Measurements from ENCODE around the gene SERPINB5. TPM values are rescaled to one million over a fixed set of nuclear protein-coding genes. Genes with fewer than 3 reads are reported as not detected.

SERPINB5 gene
- total and polyA plus RNA-seq, 2 of the 13 experiments (the other 11 are each of a cell fraction or from before 2014, with no cell fraction given) = not detected

DNA sequence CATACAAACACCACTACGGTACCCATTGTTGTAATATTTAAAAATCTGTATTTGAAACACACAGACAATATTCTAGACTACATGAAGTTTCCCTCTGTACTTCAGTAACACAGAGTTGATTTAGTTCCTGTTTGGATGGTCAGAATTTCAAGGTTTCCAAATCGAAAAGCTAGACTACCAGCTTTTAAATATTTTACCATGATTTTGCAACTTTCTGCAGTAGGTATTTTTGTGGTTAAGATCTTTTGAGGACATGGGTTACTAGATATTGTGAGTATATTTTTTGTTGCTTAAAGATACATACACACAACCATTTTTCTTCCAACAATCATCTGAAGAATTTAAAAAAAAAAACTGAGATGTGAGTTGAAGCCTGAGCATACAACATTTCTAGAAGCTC, 10.9 kb downstream of the SERPINB5 start:
- Histone ChIP-seq H4K20me1 (ENCODE audit: insufficient read depth, low read length) (no peaks in the 10 kb centered on the region), H3K79me2 (ENCODE audit: insufficient read depth, low read length) (no peaks in the 10 kb centered on the region), H3K36me3 (replicated peaks in 1 of 2; ENCODE audit: control insufficient read depth in 1 of 2, insufficient read depth in 2 of 2, low read length in 2 of 2) (no peaks in the 10 kb centered on the region), H3K4me2 (ENCODE audit: low read depth, low read length) (no peak overlapping the region), H3K9ac (ENCODE audit: insufficient read depth, low read depth, low read length) (no peak overlapping the region), H3K27ac (ENCODE audit: extremely low read length, insufficient read depth, low read length) (no peak overlapping the region), H3K4me3 (replicated peaks in 1 of 3; ENCODE audit: insufficient read depth in 1 of 3, low read depth in 2 of 3, low read length in 3 of 3) (no peak overlapping the region), H3K27me3 (ENCODE audit: control insufficient read depth in 1 of 2, insufficient read depth in 2 of 2, low read length in 2 of 2) (peaks cover 0 to 10% of the 10 kb centered on the region in 2 experiments; a peak in 2 of 5 replicates), H3K9me3 (ENCODE audit: low read length) (no peaks in the 10 kb centered on the region), H3K4me1 (ENCODE audit: insufficient read depth, low read length) (no peaks in the 10 kb centered on the region), H2AFZ (ENCODE audit: low read length) (no peak overlapping the region)
- no TSS peak for BruUV-seq (replicated peaks)
- FAIRE-seq (no peak), ATAC-seq (no peak), DNase-seq (ENCODE audit: low spot score) (no peak)
- TF ChIP-seq, protein P1, sequence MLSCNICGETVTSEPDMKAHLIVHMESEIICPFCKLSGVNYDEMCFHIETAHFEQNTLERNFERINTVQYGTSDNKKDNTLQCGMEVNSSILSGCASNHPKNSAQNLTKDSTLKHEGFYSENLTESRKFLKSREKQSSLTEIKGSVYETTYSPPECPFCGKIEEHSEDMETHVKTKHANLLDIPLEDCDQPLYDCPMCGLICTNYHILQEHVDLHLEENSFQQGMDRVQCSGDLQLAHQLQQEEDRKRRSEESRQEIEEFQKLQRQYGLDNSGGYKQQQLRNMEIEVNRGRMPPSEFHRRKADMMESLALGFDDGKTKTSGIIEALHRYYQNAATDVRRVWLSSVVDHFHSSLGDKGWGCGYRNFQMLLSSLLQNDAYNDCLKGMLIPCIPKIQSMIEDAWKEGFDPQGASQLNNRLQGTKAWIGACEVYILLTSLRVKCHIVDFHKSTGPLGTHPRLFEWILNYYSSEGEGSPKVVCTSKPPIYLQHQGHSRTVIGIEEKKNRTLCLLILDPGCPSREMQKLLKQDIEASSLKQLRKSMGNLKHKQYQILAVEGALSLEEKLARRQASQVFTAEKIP (CRISPR knock-in tag; IDR thresholded peaks at IDR 0.05; ENCODE audit: borderline replicate concordance) = no peak
- TF ChIP-seq ADNP (CRISPR knock-in tag; IDR thresholded peaks at IDR 0.05) (no peak), ARHGAP35 (CRISPR knock-in tag; IDR thresholded peaks at IDR 0.05; ENCODE audit: borderline replicate concordance) (no peak)
- TF ChIP-seq, protein P2, sequence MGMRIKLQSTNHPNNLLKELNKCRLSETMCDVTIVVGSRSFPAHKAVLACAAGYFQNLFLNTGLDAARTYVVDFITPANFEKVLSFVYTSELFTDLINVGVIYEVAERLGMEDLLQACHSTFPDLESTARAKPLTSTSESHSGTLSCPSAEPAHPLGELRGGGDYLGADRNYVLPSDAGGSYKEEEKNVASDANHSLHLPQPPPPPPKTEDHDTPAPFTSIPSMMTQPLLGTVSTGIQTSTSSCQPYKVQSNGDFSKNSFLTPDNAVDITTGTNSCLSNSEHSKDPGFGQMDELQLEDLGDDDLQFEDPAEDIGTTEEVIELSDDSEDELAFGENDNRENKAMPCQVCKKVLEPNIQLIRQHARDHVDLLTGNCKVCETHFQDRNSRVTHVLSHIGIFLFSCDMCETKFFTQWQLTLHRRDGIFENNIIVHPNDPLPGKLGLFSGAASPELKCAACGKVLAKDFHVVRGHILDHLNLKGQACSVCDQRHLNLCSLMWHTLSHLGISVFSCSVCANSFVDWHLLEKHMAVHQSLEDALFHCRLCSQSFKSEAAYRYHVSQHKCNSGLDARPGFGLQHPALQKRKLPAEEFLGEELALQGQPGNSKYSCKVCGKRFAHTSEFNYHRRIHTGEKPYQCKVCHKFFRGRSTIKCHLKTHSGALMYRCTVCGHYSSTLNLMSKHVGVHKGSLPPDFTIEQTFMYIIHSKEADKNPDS (CRISPR knock-in tag; IDR thresholded peaks at IDR 0.05) = no peak
- in situ Hi-C loops (cut with HindIII; ENCODE audit: extremely low pct_ligation_motif_present, low pct_unique_long_range_greater_than_20kb) (no loop called here), intact Hi-C loops (cut with micrococcal nuclease; ENCODE audit: unreplicated experiment) (no loop called here)
- 8% methylated on average over 2 of the region's 2 CpGs for WGBS (ENCODE audit: low lambda C conversion rate)
- ChIA-PET POLR2A (no interaction called here), CTCF (ENCODE audit: low intra/inter-chr PET ratio, low total read pairs) (no interaction called here)

DNA sequence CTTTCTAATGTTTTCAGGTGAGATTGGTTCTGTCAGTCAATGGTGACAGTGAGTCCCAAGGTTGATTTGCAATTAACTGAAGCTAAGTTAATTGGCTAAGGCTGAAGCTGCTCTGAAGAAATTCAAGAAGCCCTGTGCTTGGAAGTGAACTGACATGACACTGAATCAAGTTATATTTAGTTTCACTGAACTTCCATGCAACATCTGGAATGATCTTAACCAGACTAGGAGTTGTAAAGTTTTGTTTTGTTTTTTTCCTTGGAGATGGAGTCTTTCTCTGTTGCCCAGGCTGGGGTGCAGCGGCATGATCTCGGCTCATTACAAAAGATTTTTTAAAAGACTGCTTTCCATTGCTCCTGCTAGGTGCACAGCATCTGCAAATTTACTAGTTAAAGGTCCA, 11.4 kb downstream of the SERPINB5 start:
- H3K79me2 ChIP-seq (ENCODE audit: insufficient read depth, low read length) = no peaks in the 10 kb centered on the region
- intact Hi-C loops (cut with micrococcal nuclease; ENCODE audit: unreplicated experiment) = no loop called here
- FAIRE-seq (no peak), DNase-seq (ENCODE audit: low spot score) (no peak), ATAC-seq (no peak)
- no peaks in the 10 kb centered on the region for H3K36me3 ChIP-seq (replicated peaks in 1 of 2; ENCODE audit: control insufficient read depth in 1 of 2, insufficient read depth in 2 of 2, low read length in 2 of 2)
- ChIA-PET CTCF (ENCODE audit: low intra/inter-chr PET ratio, low total read pairs) (no interaction called here), POLR2A (no interaction called here)
- no peaks in the 10 kb centered on the region for H3K9me3 ChIP-seq (ENCODE audit: low read length)
- no peak overlapping the region for H3K9ac ChIP-seq (ENCODE audit: insufficient read depth, low read depth, low read length)
- no peak overlapping the region for H2AFZ ChIP-seq (ENCODE audit: low read length)
- no peak overlapping the region for H3K27ac ChIP-seq (ENCODE audit: extremely low read length, insufficient read depth, low read length)
- H3K4me1 ChIP-seq (ENCODE audit: insufficient read depth, low read length) = no peaks in the 10 kb centered on the region
- in situ Hi-C loops (cut with HindIII; ENCODE audit: extremely low pct_ligation_motif_present, low pct_unique_long_range_greater_than_20kb) = no loop called here
- BruUV-seq (replicated peaks) = no TSS peak
- H3K4me3 ChIP-seq (replicated peaks in 1 of 3; ENCODE audit: insufficient read depth in 1 of 3, low read depth in 2 of 3, low read length in 3 of 3) = no peak overlapping the region
- peaks cover 0 to 10% of the 10 kb centered on the region in 2 experiments; a peak in 2 of 5 replicates for H3K27me3 ChIP-seq (ENCODE audit: control insufficient read depth in 1 of 2, insufficient read depth in 2 of 2, low read length in 2 of 2)
- WGBS (ENCODE audit: low lambda C conversion rate) = 4% methylated on average over 2 of the region's 2 CpGs
- H3K4me2 ChIP-seq (ENCODE audit: low read depth, low read length) = no peak overlapping the region
- H4K20me1 ChIP-seq (ENCODE audit: insufficient read depth, low read length) = no peaks in the 10 kb centered on the region
- TF ChIP-seq MEIS2 (CRISPR knock-in tag; IDR thresholded peaks at IDR 0.05) = no peak
- TF ChIP-seq MTF2 (CRISPR knock-in tag; IDR thresholded peaks at IDR 0.05; ENCODE audit: borderline replicate concordance) = no peak
- TF ChIP-seq PPARG (CRISPR knock-in tag; conservative IDR thresholded peaks at IDR 0.05) = no peak
- TF ChIP-seq BRCA1 (CRISPR knock-in tag; IDR thresholded peaks at IDR 0.05) = no peak
- no peak for TF ChIP-seq CC2D1A (CRISPR knock-in tag; IDR thresholded peaks at IDR 0.05)
- no peak for TF ChIP-seq ZMAT3 (CRISPR knock-in tag; conservative IDR thresholded peaks at IDR 0.05)
- TF ChIP-seq RBM39 (IDR thresholded peaks at IDR 0.05; ENCODE audit: low read depth, low read length, poor library complexity, severe bottlenecking) = no peak
- TF ChIP-seq SMC3 (IDR thresholded peaks at IDR 0.05; ENCODE audit: low read length) = no peak
- TF ChIP-seq IRF2 (CRISPR knock-in tag; IDR thresholded peaks at IDR 0.05) = no peak
- TF ChIP-seq TAF15 (IDR thresholded peaks at IDR 0.05; ENCODE audit: low read depth, low read length, poor library complexity, severe bottlenecking) = no peak
- TF ChIP-seq, protein P3, sequence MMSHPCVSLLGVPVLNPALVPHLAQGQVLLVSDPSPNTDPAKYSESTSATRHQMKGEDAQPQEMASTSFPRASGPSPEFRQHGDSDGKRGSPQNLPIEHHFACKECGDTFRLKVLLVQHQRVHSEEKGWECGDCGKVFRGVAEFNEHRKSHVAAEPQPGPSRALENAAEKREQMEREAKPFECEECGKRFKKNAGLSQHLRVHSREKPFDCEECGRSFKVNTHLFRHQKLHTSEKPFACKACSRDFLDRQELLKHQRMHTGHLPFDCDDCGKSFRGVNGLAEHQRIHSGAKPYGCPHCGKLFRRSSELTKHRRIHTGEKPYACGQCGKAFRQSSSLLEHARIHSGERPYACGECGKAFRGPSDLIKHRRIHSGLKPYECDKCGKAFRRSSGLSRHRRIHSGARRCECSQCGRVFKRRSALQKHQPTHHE (CRISPR knock-in tag; IDR thresholded peaks at IDR 0.05; ENCODE audit: borderline replicate concordance) = no peak
